SU-DHL-6 (cell line): ENCODE measurements around the gene ABHD16A.
"Not testable (repeated sequence)": the region's sequence is repeated elsewhere in the genome, so short reads cannot be mapped to it uniquely, and the experiment has no call there.

Experiments used
- CTCF ChIP-seq: fragments of 200-600 bp; sonication (generic); IDR thresholded peaks from one replicate; pipeline ENCODE4 v1.5.1; 2017; ENCODE audit warnings: antibody characterized with exemption, mild to moderate bottlenecking, low read length, moderate library complexity; ENCODE audit not compliant: insufficient read depth, poor library complexity, severe bottlenecking
- EZH2phosphoT487 ChIP-seq: fragments of 200-600 bp; sonication (generic), shearing (Covaris generic); conservative IDR thresholded peaks from 2 replicates; pipeline ENCODE4 v1.6.1; 2018; ENCODE audit warnings: mild to moderate bottlenecking, antibody characterized with exemption, low read length, moderate library complexity, mixed read lengths

GRCh38 chr6:31709157-31709556 is 6.0 kb upstream of the ABHD16A start:
- not testable (repeated sequence) for TF ChIP-seq CTCF, EZH2phosphoT487
